Measurements from ENCODE around the gene TNRC6B. TPM values are rescaled to one million over a fixed set of nuclear protein-coding genes. Genes with fewer than 3 reads are reported as not detected.

Gene TNRC6B
- total and polyA plus RNA-seq, 2 of the 13 experiments (the other 11 are each of a cell fraction or from before 2014, with no cell fraction given) = 8.9 to 13.2 TPM

- ATAC-seq = no peak
- BruUV-seq (replicated peaks) = no TSS peak
- POLR2A ChIA-PET = no interaction called here
- no peaks in the 10 kb centered on the region for H3K9me3 ChIP-seq (ENCODE audit: low read length)
- no peak overlapping the region for H2AFZ ChIP-seq (ENCODE audit: low read length)
- H3K4me1 ChIP-seq (ENCODE audit: insufficient read depth, low read length) = peaks cover 13% of the 10 kb centered on the region
- TF ChIP-seq NR2F2 (IDR thresholded peaks at IDR 0.05; ENCODE audit: borderline replicate concordance, low read depth) (no peak), ZBTB26 (CRISPR knock-in tag; IDR thresholded peaks at IDR 0.05; ENCODE audit: borderline replicate concordance) (no peak)
- H3K4me3 ChIP-seq (replicated peaks in 1 of 3; ENCODE audit: insufficient read depth in 1 of 3, low read depth in 2 of 3, low read length in 3 of 3) = no peak overlapping the region
- intact Hi-C loops (cut with micrococcal nuclease; ENCODE audit: unreplicated experiment) (no loop called here), in situ Hi-C loops (cut with HindIII; ENCODE audit: extremely low pct_ligation_motif_present, low pct_unique_long_range_greater_than_20kb) (no loop called here)
- WGBS (ENCODE audit: low lambda C conversion rate) = 93% methylated on average over 1 of the region's 1 CpG
- no peak overlapping the region for H3K9ac ChIP-seq (ENCODE audit: insufficient read depth, low read depth, low read length)
- no peak overlapping the region for H3K27ac ChIP-seq (ENCODE audit: extremely low read length, insufficient read depth, low read length)
- no peak for FAIRE-seq
- H4K20me1 ChIP-seq (ENCODE audit: insufficient read depth, low read length) = peaks cover 29% of the 10 kb centered on the region
- DNase-seq (ENCODE audit: low spot score) = no peak
- no peaks in the 10 kb centered on the region for H3K27me3 ChIP-seq (ENCODE audit: control insufficient read depth in 1 of 2, insufficient read depth in 2 of 2, low read length in 2 of 2)
- CTCF ChIA-PET (ENCODE audit: low intra/inter-chr PET ratio, low total read pairs) = no interaction called here
- H3K79me2 ChIP-seq (ENCODE audit: insufficient read depth, low read length) = peaks cover 41% of the 10 kb centered on the region
- H3K36me3 ChIP-seq (replicated peaks in 1 of 2; ENCODE audit: control insufficient read depth in 1 of 2, insufficient read depth in 2 of 2, low read length in 2 of 2) = peaks cover 0 to 2% of the 10 kb centered on the region in 2 experiments; a peak in 1 of 5 replicates
- no peak overlapping the region for H3K4me2 ChIP-seq (ENCODE audit: low read depth, low read length)
Measured at GRCh38 chr22:40210818-40211217, 33.1 kb downstream of the TNRC6B start.

GRCh38 chr22:40211476-40212054 lies 33.8 kb downstream of the TNRC6B start:
- in situ Hi-C loops (cut with HindIII; ENCODE audit: extremely low pct_ligation_motif_present, low pct_unique_long_range_greater_than_20kb) = no loop called here
- CTCF ChIA-PET (ENCODE audit: low intra/inter-chr PET ratio, low total read pairs) = no interaction called here

More at GRCh38 chr22:40211476-40212054, 33.8 kb downstream of the TNRC6B start:
- Histone ChIP-seq H3K4me2 (ENCODE audit: low read depth, low read length) (no peak overlapping the region), H3K27ac (ENCODE audit: extremely low read length, insufficient read depth, low read length) (no peak overlapping the region), H3K9me3 (ENCODE audit: low read length) (no peaks in the 10 kb centered on the region), H3K27me3 (ENCODE audit: control insufficient read depth in 1 of 2, insufficient read depth in 2 of 2, low read length in 2 of 2) (no peaks in the 10 kb centered on the region), H3K36me3 (replicated peaks in 1 of 2; ENCODE audit: control insufficient read depth in 1 of 2, insufficient read depth in 2 of 2, low read length in 2 of 2) (peaks cover 0 to 2% of the 10 kb centered on the region in 2 experiments; a peak in 1 of 5 replicates), H3K4me1 (ENCODE audit: insufficient read depth, low read length) (peaks cover 13% of the 10 kb centered on the region), H4K20me1 (ENCODE audit: insufficient read depth, low read length) (peaks cover 29% of the 10 kb centered on the region), H3K79me2 (ENCODE audit: insufficient read depth, low read length) (peaks cover 41% of the 10 kb centered on the region), H2AFZ (ENCODE audit: low read length) (no peak overlapping the region), H3K4me3 (replicated peaks in 1 of 3; ENCODE audit: insufficient read depth in 1 of 3, low read depth in 2 of 3, low read length in 3 of 3) (no peak overlapping the region), H3K9ac (ENCODE audit: insufficient read depth, low read depth, low read length) (no peak overlapping the region)
- BruUV-seq (replicated peaks) = no TSS peak
- no peak for DNase-seq (ENCODE audit: low spot score)
- ATAC-seq = peak; percentile 47; the same call in 2 of the 3 replicates
- WGBS (ENCODE audit: low lambda C conversion rate) = 95% methylated on average over 12 of the region's 12 CpGs
- TF ChIP-seq ZNF772 (CRISPR knock-in tag; IDR thresholded peaks at IDR 0.05) = no peak
- TF ChIP-seq ZNF792 (CRISPR knock-in tag; IDR thresholded peaks at IDR 0.05) = no peak
- TF ChIP-seq ZNF747 (CRISPR knock-in tag; IDR thresholded peaks at IDR 0.05; ENCODE audit: borderline replicate concordance) = no peak
- no peak for TF ChIP-seq GPBP1L1 (CRISPR knock-in tag; IDR thresholded peaks at IDR 0.05)
- no peak for TF ChIP-seq REPIN1 (CRISPR knock-in tag; IDR thresholded peaks at IDR 0.05; ENCODE audit: borderline replicate concordance, low read depth)
- TF ChIP-seq YEATS2 (CRISPR knock-in tag; IDR thresholded peaks at IDR 0.05; ENCODE audit: borderline replicate concordance) = no peak
- no peak for TF ChIP-seq MLXIP (CRISPR knock-in tag; IDR thresholded peaks at IDR 0.05; ENCODE audit: borderline replicate concordance)
- TF ChIP-seq PAF1 (CRISPR knock-in tag; IDR thresholded peaks at IDR 0.05) = no peak
- TF ChIP-seq ARID3A (IDR thresholded peaks at IDR 0.05; ENCODE audit: low read depth, low read length) = no peak
- FAIRE-seq = no peak
- POLR2A ChIA-PET = no interaction called here
- intact Hi-C loops (cut with micrococcal nuclease; ENCODE audit: unreplicated experiment) = no loop called here
